ENCODE results near the gene ITPK1.

The ITPK1 gene

DNA sequence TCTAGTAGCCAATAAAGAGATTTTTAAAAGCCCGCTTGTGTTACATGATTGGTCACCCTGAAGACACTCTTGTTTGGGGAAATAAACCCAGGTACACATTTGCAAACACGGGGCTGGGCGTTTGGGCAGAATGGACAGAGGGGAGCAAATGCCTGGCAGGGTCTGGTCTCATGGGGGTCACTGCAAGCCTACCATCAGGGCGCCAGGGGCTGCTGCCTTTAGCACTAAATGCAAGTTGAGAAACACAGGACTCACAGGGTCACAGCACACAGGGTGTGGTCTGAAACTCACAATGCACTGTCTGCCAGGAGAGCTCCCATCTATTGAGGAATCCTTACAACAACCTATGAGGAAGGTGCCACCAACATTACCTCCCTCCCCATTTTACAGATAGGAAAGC is 130.2 kb downstream of the ITPK1 start:
- DNase-seq, result no peak

DNA sequence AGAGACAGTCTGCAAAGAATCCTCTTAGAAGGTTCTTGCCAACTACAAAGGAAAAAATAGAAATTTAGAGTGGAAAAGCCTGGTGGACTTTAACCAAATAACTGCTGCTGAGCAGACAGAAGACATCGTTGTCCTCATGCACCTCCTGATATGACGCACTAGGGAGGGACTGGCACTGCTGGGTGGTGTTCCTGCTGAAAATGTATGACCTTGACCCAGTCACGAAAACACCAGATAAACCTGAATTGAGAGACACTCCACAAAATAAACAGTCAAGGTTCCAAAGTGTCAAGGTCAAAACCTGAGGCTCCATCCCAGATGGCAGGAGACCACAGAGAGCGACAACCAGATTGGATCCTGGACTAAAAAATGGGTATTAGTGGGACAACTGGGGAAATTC is 130.8 kb downstream of the ITPK1 start:
- DNase-seq, result no peak

GRCh38 chr14:92984082-92984788 is 131.5 kb downstream of the ITPK1 start:
- no peak for DNase-seq

- DNase-seq, result no peak
Measured at GRCh38 chr14:92982956-92983355, 132.8 kb downstream of the ITPK1 start.

- no peak for DNase-seq
Measured at GRCh38 chr14:92981726-92982125, 134.0 kb downstream of the ITPK1 start.

- DNase-seq, result no peak
Measured at GRCh38 chr14:92980866-92981265, 134.9 kb downstream of the ITPK1 start.

DNA sequence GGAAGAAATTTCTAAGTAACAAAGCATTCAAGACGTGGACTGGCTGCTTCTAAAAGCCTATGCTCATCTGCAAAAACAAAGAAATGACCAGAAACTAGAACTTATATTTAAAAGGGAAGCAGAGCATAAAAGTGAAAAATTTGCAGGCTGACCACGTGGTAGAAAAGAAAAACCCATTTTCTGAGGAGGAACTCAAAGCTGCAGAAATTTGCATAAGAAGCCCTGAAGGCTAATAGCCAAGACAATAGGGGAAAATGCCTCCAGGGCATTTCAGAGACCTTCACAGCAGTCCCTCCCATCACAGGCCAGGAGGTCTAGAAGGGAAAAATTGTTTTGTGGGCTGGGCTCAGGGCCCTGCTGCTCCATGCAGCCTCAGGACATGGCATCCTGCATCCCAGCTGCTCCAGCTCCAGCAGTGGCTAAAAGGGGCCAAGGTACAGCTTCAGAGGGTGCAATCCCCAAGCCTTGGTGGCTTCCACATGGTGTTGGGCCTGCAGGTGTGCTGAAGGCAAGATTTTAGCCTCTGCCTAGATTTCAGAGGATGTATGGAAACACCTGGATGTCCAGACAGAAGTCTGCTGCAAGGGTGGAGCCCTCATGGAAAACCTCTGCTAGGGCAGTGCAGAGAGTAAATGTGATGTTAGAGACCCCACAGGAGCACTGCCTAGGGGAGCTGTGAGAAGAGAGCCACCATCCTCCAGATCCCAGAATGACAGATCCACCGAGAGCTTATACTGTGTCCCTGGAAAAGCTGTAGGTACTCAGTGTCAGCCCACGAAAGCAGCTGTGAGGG is 137.3 kb downstream of the ITPK1 start:
- no peak for DNase-seq

GRCh38 chr14:92976268-92976667 is 139.5 kb downstream of the ITPK1 start:
- no peak for DNase-seq

DNA sequence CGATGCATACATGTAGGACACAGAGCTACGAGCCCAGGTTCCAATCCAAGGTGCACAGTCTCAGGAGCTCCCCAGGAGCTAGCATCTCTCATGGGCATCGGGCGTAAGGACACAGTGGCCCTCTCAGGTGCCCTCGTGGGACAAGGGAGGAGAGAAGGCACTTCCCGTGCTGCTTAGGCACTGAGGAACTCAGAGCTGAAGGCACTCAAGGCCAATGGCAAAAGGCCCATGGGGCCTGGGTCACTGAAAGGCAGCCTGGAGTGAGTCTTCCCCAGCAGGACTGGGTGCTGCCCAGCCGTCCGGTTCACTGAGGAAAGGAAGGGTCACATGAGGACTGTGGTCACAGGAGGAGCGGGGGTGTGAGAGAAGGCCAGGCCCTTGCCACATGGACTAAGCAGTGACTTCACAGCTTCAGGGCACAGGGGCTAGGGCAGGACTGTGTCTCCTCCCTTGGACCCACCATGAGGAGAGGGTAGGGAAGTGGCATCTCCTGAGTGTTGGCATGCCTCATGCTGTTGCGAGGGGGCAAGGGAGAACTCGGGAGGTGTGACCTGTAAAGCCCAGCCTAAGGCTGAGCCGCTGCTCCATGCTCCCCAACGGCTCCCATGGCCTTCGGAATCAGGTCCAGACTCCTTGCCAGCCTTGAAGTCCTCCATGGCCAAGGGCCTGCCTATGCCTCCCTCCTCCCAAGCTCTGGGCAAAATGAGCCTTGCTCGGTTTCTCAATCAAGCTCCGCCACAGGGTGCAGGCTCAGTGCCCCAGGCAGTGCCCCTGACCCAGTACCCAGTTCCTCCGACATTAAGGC is 141.0 kb downstream of the ITPK1 start:
- no peak for DNase-seq

DNA sequence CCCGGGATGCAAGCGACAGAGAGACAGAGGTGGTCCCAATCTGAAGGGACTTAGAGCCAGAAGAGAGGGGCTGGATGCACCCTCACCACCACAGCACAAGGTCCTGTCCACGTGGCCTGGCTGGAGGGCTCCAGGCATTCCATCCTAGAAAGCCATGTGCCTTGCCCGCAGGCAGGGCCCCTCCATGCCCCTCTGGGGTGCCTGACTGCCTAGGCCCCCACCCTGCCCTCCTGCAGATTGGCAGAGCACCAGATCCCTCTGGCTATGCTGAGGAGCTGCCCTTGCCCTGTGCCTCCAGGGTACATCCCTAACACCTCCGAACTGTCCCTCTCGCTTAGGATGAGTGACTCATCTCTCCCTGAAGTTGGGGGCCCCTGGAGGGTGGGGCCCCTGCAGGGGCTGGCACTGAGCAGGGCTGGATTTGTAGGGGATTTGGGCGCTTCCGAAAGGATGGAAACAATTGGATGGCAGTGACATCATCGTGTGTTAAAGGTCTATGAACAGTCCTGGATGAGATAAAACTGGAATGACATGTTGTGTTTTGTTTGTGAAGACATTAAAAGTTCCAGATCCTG is 141.8 kb downstream of the ITPK1 start:
- no peak for DNase-seq

GRCh38 chr14:92973261-92973797 is 142.4 kb downstream of the ITPK1 start:
- DNase-seq, result peak; percentile 6

DNA sequence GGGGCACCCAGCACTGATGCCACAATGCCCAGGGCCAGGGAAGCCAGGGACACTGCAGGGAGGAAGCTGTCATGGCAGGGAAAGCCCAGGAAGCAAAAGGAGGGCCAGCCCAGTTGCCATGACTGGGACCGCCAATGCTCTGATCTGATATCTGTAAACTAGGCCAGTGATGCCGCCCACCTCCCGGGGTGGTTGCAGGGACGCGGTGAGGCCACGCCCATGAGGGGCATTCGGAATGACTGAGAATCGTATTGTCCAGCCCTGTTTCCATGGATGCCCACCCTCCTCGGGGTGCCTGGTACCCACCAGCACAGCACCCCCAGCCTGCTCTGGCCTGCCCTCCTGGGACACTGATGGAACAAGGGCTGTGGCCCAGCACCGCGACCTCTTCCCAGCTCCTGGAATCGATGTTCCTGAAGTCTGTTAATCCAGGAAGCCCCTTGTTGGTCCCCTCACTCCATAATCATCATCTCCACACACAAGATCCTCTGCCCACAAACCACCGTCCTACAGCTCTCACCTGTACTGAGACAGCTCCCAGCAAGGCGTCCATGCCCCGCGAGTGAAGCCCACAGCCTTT is 144.0 kb downstream of the ITPK1 start:
- DNase-seq, result no peak

DNA sequence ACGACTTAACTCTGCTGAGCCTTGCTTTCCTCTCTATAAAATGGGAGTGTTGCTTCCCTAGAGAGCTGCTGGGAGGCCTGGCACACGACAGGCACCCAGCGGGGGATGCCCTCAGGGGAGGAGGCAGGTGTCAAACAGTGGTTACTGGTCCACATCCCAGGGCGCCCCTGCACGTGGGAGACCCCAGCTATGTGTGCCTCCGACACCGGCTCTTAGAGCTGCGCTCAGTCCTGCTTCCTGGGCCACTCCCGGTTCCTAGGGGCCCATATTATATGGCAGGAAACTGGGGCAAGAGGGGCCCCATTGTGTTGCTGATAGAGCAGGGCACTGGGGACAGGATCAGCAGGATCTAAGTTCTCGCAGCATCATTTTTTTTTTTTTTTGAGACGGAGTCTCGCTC is 145.5 kb downstream of the ITPK1 start:
- no peak for DNase-seq

- no peak for DNase-seq
Measured at GRCh38 chr14:92969871-92970270, 145.9 kb downstream of the ITPK1 start.

- no peak for DNase-seq
Measured at GRCh38 chr14:92969430-92969829, 146.3 kb downstream of the ITPK1 start.

- no peak for DNase-seq
Measured at GRCh38 chr14:92968291-92969020, 147.3 kb downstream of the ITPK1 start.

DNA sequence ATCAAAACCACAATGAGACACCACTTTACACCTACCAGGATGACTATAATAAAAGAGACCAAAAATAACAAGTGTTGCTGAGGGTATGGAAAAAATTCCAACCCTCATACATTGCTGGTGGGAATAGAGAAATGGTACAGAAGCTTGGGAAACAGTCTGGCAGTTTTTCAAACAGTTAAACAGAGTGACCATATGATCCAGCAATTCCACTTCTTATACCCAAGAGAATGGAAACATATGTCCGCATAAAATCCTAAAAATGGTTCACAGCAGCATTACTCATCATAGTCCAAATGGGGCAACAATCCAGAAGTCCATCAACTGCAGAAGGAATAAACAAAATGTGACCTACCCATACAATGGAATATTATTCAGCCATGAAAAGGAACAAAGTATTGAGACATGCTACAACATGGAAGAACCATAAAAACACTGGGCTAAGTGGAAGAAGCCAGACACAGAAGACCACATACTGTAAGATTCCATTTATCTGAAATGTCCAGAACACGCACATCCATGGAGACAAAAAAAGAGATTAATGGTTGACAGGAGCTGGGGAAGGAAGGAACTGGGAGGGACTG is 148.3 kb downstream of the ITPK1 start:
- DNase-seq, result no peak

DNA sequence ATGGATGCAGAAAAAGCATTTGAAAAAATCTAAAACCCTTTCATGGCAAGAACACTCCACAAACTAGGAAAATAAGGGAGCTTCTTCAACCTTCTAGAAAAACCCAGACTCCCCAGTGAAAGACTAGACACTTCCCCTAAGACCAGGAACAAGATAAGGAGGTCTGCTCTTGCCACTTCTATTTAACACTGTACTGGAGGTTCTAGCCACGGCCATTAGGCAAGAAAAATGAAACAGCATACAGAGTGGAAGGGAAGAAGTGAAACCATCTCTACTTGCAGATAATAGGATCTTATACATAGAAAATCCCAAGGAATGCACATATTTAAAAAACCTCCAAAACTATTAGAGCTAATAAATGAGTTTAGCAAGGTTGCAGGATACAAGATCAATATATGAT is 150.4 kb downstream of the ITPK1 start:
- no peak for DNase-seq

GRCh38 chr14:92964124-92965109 is 151.3 kb downstream of the ITPK1 start:
- DNase-seq, result no peak
